HepG2 (cell line): Measurements from ENCODE around the gene AGPAT2. TPM values are rescaled to one million over a fixed set of nuclear protein-coding genes. Genes with fewer than 3 reads are reported as not detected.

Experiments used
- ATAC-seq: fragments of 200-7000 bp; cut with Tn5 transposase; 3 replicates; pipeline ENCODE4 v1.9.1; 2020; ENCODE audit warnings: mild to moderate bottlenecking, moderate library complexity
- BruUV-seq: library from RNA; stranded (reverse); fragments of 400-500 nt; replicated peaks from 2 replicates; lab custom pipeline; 2021; lab: Mats Ljungman, UMichigan
- CTCF ChIA-PET: fragments of 300-600 bp; formaldehyde crosslinking; extraction: SDS; loops from one replicate; lab custom pipeline; 2021; ENCODE audit warnings: low total read pairs, inconsistent platforms, low intra/inter-chr PET ratio; lab: Yijun Ruan, JAX
- POLR2A ChIA-PET: fragments of 350-600 bp; sonication (Branson Sonifier 250); formaldehyde crosslinking; loops from one replicate; lab custom pipeline; 2020; ENCODE audit warnings: antibody characterized with exemption, inconsistent platforms; lab: Yijun Ruan, JAX
- DNase-seq: peaks from one replicate; pipeline ENCODE4 v3.0.0-alpha.2; 2015; ENCODE audit warnings: low spot score
- FAIRE-seq: peaks from 3 replicates; lab custom pipeline; 2011; peaks lifted over from hg19 to GRCh38; lab: Jason Lieb, UNC
- H2AFZ ChIP-seq: one replicate; pipeline ENCODE4 v1.6.1; 2011; ENCODE audit warnings: low read length, inconsistent platforms
- H3K27ac ChIP-seq: fragments of 300-600 bp; 3 replicates; pipeline ENCODE4 v1.8.0; 2011; ENCODE audit warnings: mixed run types, mild to moderate bottlenecking, mixed read lengths, low read length, inconsistent platforms; ENCODE audit not compliant: insufficient read depth; ENCODE audit errors: extremely low read length
- H3K27me3 ChIP-seq, 2 experiments: fragments of 200-600 bp in 1 of 2; 2 replicates in 1 of 2; 3 replicates in 1 of 2; pipeline versions ENCODE4 v1.6.0 to v1.8.0; 2011; ENCODE audit warnings: low read length in 2 of 2, mild to moderate bottlenecking in 2 of 2, moderate library complexity in 2 of 2, inconsistent platforms in 1 of 2; ENCODE audit not compliant: insufficient read depth in 2 of 2, control insufficient read depth in 1 of 2
- H3K36me3 ChIP-seq, 2 experiments: fragments of 200-600 bp in 1 of 2; replicated peaks in 1 of 2; 2 replicates in 1 of 2; 3 replicates in 1 of 2; pipeline versions ENCODE4 v1.5.1 to v1.8.0; 2011; ENCODE audit warnings: low read length in 2 of 2, inconsistent platforms in 1 of 2; ENCODE audit not compliant: insufficient read depth in 2 of 2, control insufficient read depth in 1 of 2
- H3K4me1 ChIP-seq: 2 replicates; pipeline ENCODE4 v1.5.1; 2012; ENCODE audit warnings: low read length, inconsistent platforms; ENCODE audit not compliant: insufficient read depth
- H3K4me2 ChIP-seq: 2 replicates; pipeline ENCODE4 v1.6.0; 2011; ENCODE audit warnings: low read depth, low read length, inconsistent platforms
- H3K4me3 ChIP-seq, 3 experiments: fragments of 200-600 bp in 1 of 3; sonication (generic), shearing (Covaris generic) in 1 of 3; replicated peaks in 1 of 3; 2 replicates each; pipeline ENCODE4 v1.5.1; 2011 to 2016; ENCODE audit warnings: low read length in 3 of 3, inconsistent platforms in 2 of 3, low read depth in 2 of 3, mild to moderate bottlenecking in 2 of 3, control low read depth in 1 of 3, mixed read lengths in 1 of 3; ENCODE audit not compliant: insufficient read depth in 1 of 3
- H3K79me2 ChIP-seq: one replicate; pipeline ENCODE4 v1.6.1; 2011; ENCODE audit warnings: low read length, inconsistent platforms; ENCODE audit not compliant: insufficient read depth
- H3K9ac ChIP-seq: 2 replicates; pipeline ENCODE4 v1.6.0; 2011; ENCODE audit warnings: mild to moderate bottlenecking, low read depth, low read length, inconsistent platforms; ENCODE audit not compliant: insufficient read depth
- H3K9me3 ChIP-seq: 2 replicates; pipeline ENCODE4 v1.5.1; 2012; ENCODE audit warnings: mild to moderate bottlenecking, low read length
- H4K20me1 ChIP-seq: 2 replicates; pipeline ENCODE4 v1.6.0; 2011; ENCODE audit warnings: inconsistent platforms, mild to moderate bottlenecking, low read length, moderate library complexity; ENCODE audit not compliant: insufficient read depth
- NR2F1 ChIP-seq, 2 experiments: fragments of 450-650 bp in 1 of 2; formaldehyde crosslinking in 1 of 2; IDR thresholded peaks; 2 replicates each; pipeline versions ENCODE4 v1.5.0 to v1.6.1; 2016 to 2020; ENCODE audit warnings: mild to moderate bottlenecking in 1 of 2, missing compliant biosample characterization in 1 of 2, missing genetic modification reagents in 1 of 2, moderate library complexity in 1 of 2
- PAF1 ChIP-seq: IDR thresholded peaks from 2 replicates; pipeline ENCODE4 v1.6.1; 2016; ENCODE audit warnings: missing genetic modification reagents, missing compliant biosample characterization
- POLR2G ChIP-seq: fragments of 200-400 bp; formaldehyde crosslinking; IDR thresholded peaks from 2 replicates; pipeline ENCODE4 v1.6.1; 2018; ENCODE audit warnings: mild to moderate bottlenecking, low read depth, low read length, moderate library complexity
- RELA ChIP-seq: sonication (generic); formaldehyde crosslinking; IDR thresholded peaks from 2 replicates; pipeline ENCODE4 v1.4.0; 2020; ENCODE audit warnings: missing genetic modification reagents
- WGBS: methylation state at CpG from one replicate; pipeline ENCODE4 v1.1.6; 2017; ENCODE audit warnings: low lambda C conversion rate; 5-methylcytosine and 5-hydroxymethylcytosine counted together
- in situ Hi-C: cut with HindIII; loops from 2 replicates; pipeline ENCODE4 v1.10.0; 2017; ENCODE audit warnings: low pct_unique_long_range_greater_than_20kb; ENCODE audit not compliant: extremely low pct_ligation_motif_present
- intact Hi-C: fragments of 100-400 bp; cut with micrococcal nuclease; formaldehyde crosslinking; loops from one replicate; pipeline ENCODE4 v1.10.0; 2022; ENCODE audit not compliant: unreplicated experiment
- polyA plus RNA-seq, 8 experiments: library from polyadenylated mRNA; depleted of rRNA in 3 of 8; stranded (reverse) in 7 of 8; unstranded in 1 of 8; fragments of >200 nt; fragmentation: Illumina TruSeq in 4 of 8; extraction: Trizol in 4 of 8; gene quantifications; 2 replicates each; pipeline versions ENCODE4 v1.2.1 to v1.2.3, GENCODE V29; 2011 to 2016; ENCODE audit warnings: low read depth in 4 of 8, missing spikeins in 1 of 8, mixed read lengths in 1 of 8; ENCODE audit not compliant: insufficient read depth in 1 of 8
- total RNA-seq, 5 experiments: library from RNA; depleted of rRNA; stranded (reverse); fragments of >200 nt; fragmentation: Illumina TruSeq; extraction: Trizol; gene quantifications; 2 replicates each; pipeline ENCODE4 v1.2.3, GENCODE V29; 2016; ENCODE audit warnings: low read depth in 1 of 5
- TF ChIP-seq, protein P1 (sequence below): sonication (generic); formaldehyde crosslinking; IDR thresholded peaks from 2 replicates; pipeline ENCODE4 v1.4.0; 2020; ENCODE audit warnings: missing genetic modification reagents
- TF ChIP-seq, protein P2 (sequence below): sonication (generic); formaldehyde crosslinking; IDR thresholded peaks from 2 replicates; pipeline ENCODE4 v1.8.0; 2022; ENCODE audit warnings: mild to moderate bottlenecking, missing genetic modification reagents, moderate library complexity
- TF ChIP-seq, protein P3 (sequence below): sonication (generic); formaldehyde crosslinking; IDR thresholded peaks from 2 replicates; pipeline ENCODE4 v1.5.1; 2020; ENCODE audit warnings: missing genetic modification reagents, mild to moderate bottlenecking, borderline replicate concordance
- TF ChIP-seq, protein P4 (sequence below): sonication (generic); formaldehyde crosslinking; IDR thresholded peaks from 2 replicates; pipeline ENCODE4 v1.8.0; 2022; ENCODE audit warnings: missing genetic modification reagents, mild to moderate bottlenecking, moderate library complexity, borderline replicate concordance

Gene AGPAT2
- total and polyA plus RNA-seq, 2 of the 13 experiments (the other 11 are each of a cell fraction or from before 2014, with no cell fraction given) = 3.9 to 25.8 TPM

DNA sequence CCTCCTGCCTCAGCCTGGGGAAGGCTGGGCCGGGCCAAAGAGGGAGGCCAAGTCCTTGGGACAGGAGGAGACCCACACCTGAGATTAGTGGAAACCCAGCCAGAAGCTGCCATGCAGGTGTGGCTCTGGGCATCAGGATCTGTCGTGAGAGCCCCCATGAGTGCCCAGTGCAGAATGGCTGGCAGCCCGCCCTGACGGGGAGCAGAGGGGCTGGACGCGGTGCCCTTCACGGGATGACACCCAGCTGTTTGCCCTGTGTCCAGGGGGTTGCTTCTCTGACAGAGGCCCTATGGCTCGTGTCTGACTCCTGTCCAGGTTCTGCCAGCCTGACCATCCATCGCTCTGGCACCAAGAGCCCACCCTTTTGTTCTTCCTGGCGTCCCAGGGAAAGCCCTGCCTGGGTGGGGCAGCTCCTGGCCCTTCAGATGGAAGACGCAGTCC, 33.7 kb upstream of the AGPAT2 start:
- POLR2A ChIA-PET = no interaction called here
- TF ChIP-seq PAF1 (0 out of 2 replicates have a peak, but pooled peaks have one; percentile 24), RELA (CRISPR knock-in tag) (no peak), NR2F1 (CRISPR knock-in tag; IDR thresholded peaks at IDR 0.05) (no peak), POLR2G (peak; percentile 23; the same call in 1 of the 2 replicates)
- TF ChIP-seq, protein P1, sequence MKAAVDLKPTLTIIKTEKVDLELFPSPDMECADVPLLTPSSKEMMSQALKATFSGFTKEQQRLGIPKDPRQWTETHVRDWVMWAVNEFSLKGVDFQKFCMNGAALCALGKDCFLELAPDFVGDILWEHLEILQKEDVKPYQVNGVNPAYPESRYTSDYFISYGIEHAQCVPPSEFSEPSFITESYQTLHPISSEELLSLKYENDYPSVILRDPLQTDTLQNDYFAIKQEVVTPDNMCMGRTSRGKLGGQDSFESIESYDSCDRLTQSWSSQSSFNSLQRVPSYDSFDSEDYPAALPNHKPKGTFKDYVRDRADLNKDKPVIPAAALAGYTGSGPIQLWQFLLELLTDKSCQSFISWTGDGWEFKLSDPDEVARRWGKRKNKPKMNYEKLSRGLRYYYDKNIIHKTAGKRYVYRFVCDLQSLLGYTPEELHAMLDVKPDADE = no peak
- TF ChIP-seq, protein P2, sequence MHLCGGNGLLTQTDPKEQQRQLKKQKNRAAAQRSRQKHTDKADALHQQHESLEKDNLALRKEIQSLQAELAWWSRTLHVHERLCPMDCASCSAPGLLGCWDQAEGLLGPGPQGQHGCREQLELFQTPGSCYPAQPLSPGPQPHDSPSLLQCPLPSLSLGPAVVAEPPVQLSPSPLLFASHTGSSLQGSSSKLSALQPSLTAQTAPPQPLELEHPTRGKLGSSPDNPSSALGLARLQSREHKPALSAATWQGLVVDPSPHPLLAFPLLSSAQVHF (CRISPR knock-in tag) = no peak
- TF ChIP-seq, protein P3, sequence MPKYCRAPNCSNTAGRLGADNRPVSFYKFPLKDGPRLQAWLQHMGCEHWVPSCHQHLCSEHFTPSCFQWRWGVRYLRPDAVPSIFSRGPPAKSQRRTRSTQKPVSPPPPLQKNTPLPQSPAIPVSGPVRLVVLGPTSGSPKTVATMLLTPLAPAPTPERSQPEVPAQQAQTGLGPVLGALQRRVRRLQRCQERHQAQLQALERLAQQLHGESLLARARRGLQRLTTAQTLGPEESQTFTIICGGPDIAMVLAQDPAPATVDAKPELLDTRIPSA = no peak
- TF ChIP-seq, protein P4, sequence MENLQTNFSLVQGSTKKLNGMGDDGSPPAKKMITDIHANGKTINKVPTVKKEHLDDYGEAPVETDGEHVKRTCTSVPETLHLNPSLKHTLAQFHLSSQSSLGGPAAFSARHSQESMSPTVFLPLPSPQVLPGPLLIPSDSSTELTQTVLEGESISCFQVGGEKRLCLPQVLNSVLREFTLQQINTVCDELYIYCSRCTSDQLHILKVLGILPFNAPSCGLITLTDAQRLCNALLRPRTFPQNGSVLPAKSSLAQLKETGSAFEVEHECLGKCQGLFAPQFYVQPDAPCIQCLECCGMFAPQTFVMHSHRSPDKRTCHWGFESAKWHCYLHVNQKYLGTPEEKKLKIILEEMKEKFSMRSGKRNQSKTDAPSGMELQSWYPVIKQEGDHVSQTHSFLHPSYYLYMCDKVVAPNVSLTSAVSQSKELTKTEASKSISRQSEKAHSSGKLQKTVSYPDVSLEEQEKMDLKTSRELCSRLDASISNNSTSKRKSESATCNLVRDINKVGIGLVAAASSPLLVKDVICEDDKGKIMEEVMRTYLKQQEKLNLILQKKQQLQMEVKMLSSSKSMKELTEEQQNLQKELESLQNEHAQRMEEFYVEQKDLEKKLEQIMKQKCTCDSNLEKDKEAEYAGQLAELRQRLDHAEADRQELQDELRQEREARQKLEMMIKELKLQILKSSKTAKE (CRISPR knock-in tag) = no peak
- Histone ChIP-seq H3K9ac (no peak overlapping the region), H3K27me3 (no peaks in the 10 kb centered on the region), H4K20me1 (peaks cover 33% of the 10 kb centered on the region), H3K4me2 (no peak overlapping the region), H3K27ac (no peak overlapping the region), H3K36me3 (peaks cover 9 to 17% of the 10 kb centered on the region in 2 experiments; a peak in 4 of 5 replicates), H3K9me3 (no peaks in the 10 kb centered on the region), H3K79me2 (peaks cover 3% of the 10 kb centered on the region), H3K4me1 (peaks cover 19% of the 10 kb centered on the region), H3K4me3 (no peak overlapping the region), H2AFZ (no peak overlapping the region)
- no TSS peak for BruUV-seq
- ATAC-seq = peak; percentile 3
- in situ Hi-C loops (no loop called here), intact Hi-C loops (no loop called here)
- WGBS = 80% methylated on average over 3 of the region's 11 CpGs
- FAIRE-seq = no peak
- CTCF ChIA-PET = no interaction called here
- DNase-seq = no peak
